HG03175 (cell line): ENCODE measurements around the gene NCL.
"Not testable (repeated sequence)": the region's sequence is repeated elsewhere in the genome, so short reads cannot be mapped to it uniquely, and the experiment has no call there.

Experiments
- ATAC-seq: cut with Tn5 transposase; IDR thresholded peaks from one replicate; pipeline ENCODE4 v1.9.1; 2021; ENCODE audit warnings: mild to moderate bottlenecking, moderate library complexity; ENCODE audit not compliant: unreplicated experiment

The NCL gene

GRCh38 chr2:231407686-231408085 lies 56.6 kb downstream of the NCL start:
- ATAC-seq, result not testable (repeated sequence)

- not testable (repeated sequence) for ATAC-seq
Observed at GRCh38 chr2:231405601-231406367, 58.5 kb downstream of the NCL start.

DNA sequence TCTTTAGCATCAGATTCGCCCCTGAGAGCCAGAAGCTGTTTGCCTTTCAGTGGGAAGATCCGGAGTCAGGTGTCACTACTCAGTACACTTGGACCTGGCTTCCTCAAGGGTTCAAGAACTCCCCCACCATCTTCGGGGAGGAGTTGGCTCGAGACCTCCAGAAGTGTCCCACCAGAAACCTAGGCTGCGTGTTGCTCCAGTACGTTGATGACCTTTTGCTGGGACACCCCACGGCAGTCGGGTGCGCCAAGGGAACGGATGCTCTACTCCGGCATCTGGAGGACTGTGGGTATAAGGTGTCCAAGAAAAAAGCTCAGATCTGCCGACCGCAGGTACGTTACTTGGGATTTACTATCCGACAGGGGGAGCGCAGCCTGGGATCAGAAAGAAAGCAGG lies 60.1 kb downstream of the NCL start:
- ATAC-seq, result not testable (repeated sequence)
